Fibroblast of skin of scalp (primary cell): ENCODE results near the gene HAUS3.
A peak's percentile ranks its signal among the peaks of the same experiment; 100 is the strongest.
"Not testable (repeated sequence)": the region's sequence is repeated elsewhere in the genome, so short reads cannot be mapped to it uniquely, and the experiment has no call there.

Experiments
- DNase-seq: peaks from one replicate; pipeline ENCODE4 v3.0.0-alpha.2; 2013

Gene HAUS3

GRCh38 chr4:2218436-2218835 lies 23.5 kb downstream of the HAUS3 start:
- no peak for DNase-seq

GRCh38 chr4:2217726-2218125 lies 24.2 kb downstream of the HAUS3 start:
- DNase-seq: peak; percentile 6

GRCh38 chr4:2212831-2213230 lies 29.1 kb downstream of the HAUS3 start:
- DNase-seq: no peak

GRCh38 chr4:2202789-2203188 lies 39.1 kb downstream of the HAUS3 start:
- DNase-seq: not testable (repeated sequence)

GRCh38 chr4:2194496-2194895 lies 47.4 kb downstream of the HAUS3 start:
- no peak for DNase-seq

GRCh38 chr4:2193326-2193725 lies 48.6 kb downstream of the HAUS3 start:
- DNase-seq: no peak

- no peak for DNase-seq
These were observed 55.1 kb downstream of the HAUS3 start for GRCh38 chr4:2186865-2187172.

- DNase-seq: no peak
These were observed 55.6 kb downstream of the HAUS3 start for GRCh38 chr4:2186133-2186864.

GRCh38 chr4:2183394-2183793 lies 58.5 kb downstream of the HAUS3 start:
- no peak for DNase-seq

- DNase-seq: no peak
These were observed 58.9 kb downstream of the HAUS3 start for GRCh38 chr4:2182994-2183393.

- DNase-seq: no peak
These were observed 61.5 kb downstream of the HAUS3 start for GRCh38 chr4:2180410-2180809.

GRCh38 chr4:2179717-2180116 lies 62.2 kb downstream of the HAUS3 start:
- no peak for DNase-seq

- DNase-seq: no peak
These were observed 62.9 kb downstream of the HAUS3 start for GRCh38 chr4:2178986-2179385.
